Heart left ventricle (tissue), 13 donors: Measurements from ENCODE around the gene LMAN2.

Experiments
- CTCF ChIP-seq, 12 donors: fragments of 200-600 bp; sonication (generic) in 4 of 12; IDR thresholded peaks; one replicate each; pipeline versions ENCODE4 v1.5.0 to v1.8.0; 2018 to 2022; ENCODE audit warnings: antibody characterized with exemption in 12 of 12, mild to moderate bottlenecking in 5 of 12
- POLR2A ChIP-seq, 2 donors: fragments of 450-650 bp; IDR thresholded peaks; one replicate each; pipeline ENCODE4 v1.6.1; 2017; ENCODE audit warnings: antibody characterized with exemption in 2 of 2, mild to moderate bottlenecking in 2 of 2, moderate library complexity in 2 of 2
- donor health status: ischemic (EF 13 %, LVEDD 7.1; RV severe dilation, severe dysfunction).
- donor health status: DM: no; HTN: yes; CAD: no.
- donor health status: DM: no; HTN: no; CAD: no.
- donor health status: ischemic (EF 25% LVEDD 6.9; RV normal size, moderate dysfunction).
- donor health status: ischemic (EF 25% LVEDD 5.7; RV mildly dilated, moderate dysfunction).
- donor health status: ischemic (EF 35%, LVEDD 5.7; RV mildly dilated, moderate dysfunction).
- donor health status: nonischemic (EF 11% LVEDD 7.7; RV severe dilation, severe dysfunction).
- donor health status: DM: yes; HTN: yes; CAD: no.
- donor health status: PGD.
- donor health status: ischemic (EF 29% LVEDD 5.4; RV normal size, mild dysfunction).
- donor health status: nonischemic (EF 23%, LVEDD 6.1; RV moderate dilation, normal function).

GRCh38 chr5:177350776-177351391 is 584 bp downstream of the LMAN2 start:
- TF ChIP-seq CTCF (IDR thresholded peaks at IDR 0.05) (no peak), POLR2A (IDR thresholded peaks at IDR 0.05) (no peak)
